Right lobe of liver (tissue), 6 donors: ENCODE results near the gene ANXA10. TPM values are rescaled to one million over a fixed set of nuclear protein-coding genes. Genes with fewer than 3 reads are reported as not detected.

Source experiments
- ATAC-seq, 4 donors: fragments of 200-7000 bp; cut with Tn5 transposase; one replicate each; pipeline ENCODE4 v1.9.1; 2020; ENCODE audit warnings: mild to moderate bottlenecking in 4 of 4, moderate library complexity in 4 of 4
- DNase-seq, 3 donors: peaks; one replicate each; pipeline ENCODE4 v3.0.0-alpha.2; 2020
- H3K27ac ChIP-seq, 3 donors: fragments of 200-600 bp; one replicate each; pipeline ENCODE4 v1.8.0; 2022
- H3K27me3 ChIP-seq, 2 donors: fragments of 200-600 bp; one replicate each; pipeline ENCODE4 v1.8.0; 2022
- H3K36me3 ChIP-seq, 4 donors: fragments of 200-600 bp; sonication (generic) in 1 of 4; one replicate each; pipeline versions ENCODE4 v1.5.1 to v1.8.0; 2017 to 2022; ENCODE audit warnings: control low read depth in 1 of 4
- H3K4me1 ChIP-seq, 4 donors: fragments of 200-600 bp; sonication (generic) in 1 of 4; one replicate each; pipeline versions ENCODE4 v1.5.1 to v1.8.0; 2017 to 2022; ENCODE audit warnings: control low read depth in 1 of 4
- H3K4me3 ChIP-seq, 3 donors: fragments of 200-600 bp; one replicate each; pipeline ENCODE4 v1.8.0; 2022
- H3K9me3 ChIP-seq, 4 donors: fragments of 200-600 bp; sonication (generic) in 1 of 4; one replicate each; pipeline versions ENCODE4 v1.5.1 to v1.8.0; 2017 to 2022; ENCODE audit warnings: control low read depth in 1 of 4
- POLR2A ChIP-seq: fragments of 450-650 bp; IDR thresholded peaks from one replicate; pipeline ENCODE4 v1.6.1; 2017; ENCODE audit warnings: antibody characterized with exemption, mild to moderate bottlenecking
- whole genome bisulfite sequencing: methylation state at CpG from one replicate; pipeline ENCODE4 v1.1.6; 2018; ENCODE audit warnings: low coverage, low lambda C conversion rate; ENCODE audit not compliant: insufficient coverage; ENCODE audit errors: missing lambda C conversion rate; 5-methylcytosine and 5-hydroxymethylcytosine counted together
- intact Hi-C, 2 donors: fragments of 100-400 bp; cut with DNase I; formaldehyde crosslinking; loops; one replicate each; pipeline versions ENCODE4 v1.11.2 to v1.14.1; 2022
- total RNA-seq, 6 experiments: library from RNA; depleted of rRNA in 2 of 6; stranded (reverse); fragments of >200 nt in 2 of 6; fragmentation: NEBNext Ultra II Directional in 3 of 6; extraction: Animal tissue kit (Norgen Biotek cat#: 25700) in 3 of 6; gene quantifications; one replicate each; pipeline versions ENCODE4 v1.1.0 to v1.2.4, GENCODE V29; 2016 to 2023
- TF ChIP-seq, protein P1 (sequence below), 4 donors: fragments of 200-600 bp in 3 of 4; fragments of 450-650 bp in 1 of 4; IDR thresholded peaks; one replicate each; pipeline versions ENCODE4 v1.5.1 to v1.8.0; 2016 to 2022; ENCODE audit warnings: antibody characterized with exemption in 4 of 4, mild to moderate bottlenecking in 2 of 4
- donor health status: DM: no; HTN: yes; CAD: no.
- donor health status: DM: no; HTN: no; CAD: no.
- donor health status: DM: no; HTN: no; CAD: no.
- donor health status: DM: no; HTN: yes; CAD: no.
- donor health status: DM: no; HTN: yes; CAD: no.

ANXA10 gene
- total RNA-seq, 6 experiments from 2014 or later, result 31.4 to 46.6 (median 41.5) TPM

DNA sequence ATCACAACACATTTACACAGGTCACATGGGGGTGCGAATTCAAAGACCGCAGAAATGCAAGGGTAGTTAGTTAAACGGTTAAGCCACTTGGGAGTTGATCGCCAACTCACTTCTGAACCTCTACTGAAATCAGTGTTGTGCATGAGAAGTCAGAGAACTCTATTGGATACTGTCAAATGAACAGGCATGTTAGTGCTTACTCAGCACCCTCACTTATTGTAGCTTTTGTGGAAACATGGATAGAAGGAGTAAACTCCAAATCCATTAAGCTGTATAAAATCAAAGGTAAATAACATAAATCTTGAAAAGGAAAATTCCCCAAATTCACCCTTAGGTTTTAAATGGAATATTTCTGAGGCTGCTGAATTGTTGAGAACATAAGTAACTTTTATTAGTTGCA is 17.5 kb upstream of the ANXA10 start:
- no peaks in the 10 kb centered on the region for H3K4me1 ChIP-seq
- no peak overlapping the region for H3K4me3 ChIP-seq
- H3K9me3 ChIP-seq, result no peaks in the 10 kb centered on the region
- H3K27ac ChIP-seq, result no peak overlapping the region
- WGBS, result 90% methylated on average over 4 of the region's 4 CpGs
- TF ChIP-seq, protein P1, sequence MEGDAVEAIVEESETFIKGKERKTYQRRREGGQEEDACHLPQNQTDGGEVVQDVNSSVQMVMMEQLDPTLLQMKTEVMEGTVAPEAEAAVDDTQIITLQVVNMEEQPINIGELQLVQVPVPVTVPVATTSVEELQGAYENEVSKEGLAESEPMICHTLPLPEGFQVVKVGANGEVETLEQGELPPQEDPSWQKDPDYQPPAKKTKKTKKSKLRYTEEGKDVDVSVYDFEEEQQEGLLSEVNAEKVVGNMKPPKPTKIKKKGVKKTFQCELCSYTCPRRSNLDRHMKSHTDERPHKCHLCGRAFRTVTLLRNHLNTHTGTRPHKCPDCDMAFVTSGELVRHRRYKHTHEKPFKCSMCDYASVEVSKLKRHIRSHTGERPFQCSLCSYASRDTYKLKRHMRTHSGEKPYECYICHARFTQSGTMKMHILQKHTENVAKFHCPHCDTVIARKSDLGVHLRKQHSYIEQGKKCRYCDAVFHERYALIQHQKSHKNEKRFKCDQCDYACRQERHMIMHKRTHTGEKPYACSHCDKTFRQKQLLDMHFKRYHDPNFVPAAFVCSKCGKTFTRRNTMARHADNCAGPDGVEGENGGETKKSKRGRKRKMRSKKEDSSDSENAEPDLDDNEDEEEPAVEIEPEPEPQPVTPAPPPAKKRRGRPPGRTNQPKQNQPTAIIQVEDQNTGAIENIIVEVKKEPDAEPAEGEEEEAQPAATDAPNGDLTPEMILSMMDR (IDR thresholded peaks at IDR 0.05), result no peak
- intact Hi-C loops, result no loop called here
- no peaks in the 10 kb centered on the region for H3K36me3 ChIP-seq
- ATAC-seq (no peak), DNase-seq (no peak)
- H3K27me3 ChIP-seq, result no peaks in the 10 kb centered on the region

DNA sequence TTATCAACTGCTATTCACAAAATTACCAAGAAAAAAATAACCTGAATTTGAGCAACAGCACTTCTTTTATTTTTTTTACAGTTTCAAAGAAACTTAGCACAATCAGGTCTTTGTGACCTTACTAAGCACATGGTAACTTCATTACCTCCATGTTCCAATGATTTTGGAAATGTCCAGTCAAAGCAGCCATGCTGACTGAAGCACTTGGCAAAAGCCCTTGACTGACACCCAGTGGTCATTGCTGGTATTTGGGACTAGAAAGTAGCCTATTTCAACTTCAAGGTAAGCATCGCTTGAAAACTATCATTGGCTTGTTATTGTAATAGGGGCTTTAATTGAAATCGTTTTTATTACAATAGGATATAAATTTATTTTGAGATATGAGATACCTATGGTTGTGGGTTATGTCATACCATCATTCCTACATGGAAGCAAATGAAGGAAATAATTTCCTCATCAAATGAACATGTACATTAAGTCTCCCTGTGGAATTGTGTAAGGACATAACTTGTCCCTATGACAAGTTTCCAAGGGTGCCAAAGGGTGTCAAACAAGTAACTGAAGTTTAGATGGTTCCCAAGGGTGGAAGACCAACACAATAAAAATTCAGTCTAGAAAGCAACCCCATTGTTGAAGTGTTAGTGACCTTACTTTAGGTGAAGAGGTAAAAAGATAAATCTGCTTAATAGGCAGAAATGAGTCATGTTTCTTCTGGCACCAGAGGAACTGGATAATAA is 15.2 kb upstream of the ANXA10 start:
- peak; percentile 88 to 96 (median 90) for ATAC-seq
- WGBS, result 6% methylated on average over 2 of the region's 2 CpGs

DNA sequence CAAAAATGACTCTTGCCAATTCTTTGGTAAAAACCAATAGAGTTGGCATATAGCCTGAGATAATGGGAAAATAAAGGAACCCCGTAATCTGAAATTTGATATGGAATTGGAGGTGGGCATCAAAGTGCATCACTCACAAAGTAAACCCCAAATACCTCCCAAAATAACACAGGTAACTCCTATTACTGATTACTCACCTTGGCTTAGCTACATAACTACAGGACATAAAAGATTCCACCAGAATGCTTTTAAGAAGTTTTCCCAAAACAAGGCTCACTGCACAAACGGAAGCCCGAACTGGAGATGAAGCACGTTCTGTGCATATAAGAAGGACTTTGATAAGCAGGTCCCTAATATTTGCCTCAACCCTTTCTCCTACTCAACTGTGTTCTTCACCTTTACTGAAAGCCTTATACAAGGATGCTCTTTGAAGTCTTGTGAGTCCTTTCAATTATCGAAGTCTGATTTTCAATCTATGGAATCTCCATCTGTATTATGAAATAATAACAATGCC is 14.6 kb upstream of the ANXA10 start:
- intact Hi-C loops, result no loop called here
- no peaks in the 10 kb centered on the region for H3K27me3 ChIP-seq

More for the DNA sequence above, 15.2 kb upstream of the ANXA10 start:
- intact Hi-C loops, result no loop called here
- peak in 2 of 3 donors; percentile 20 to 71 for DNase-seq
- no peak for TF ChIP-seq POLR2A
- TF ChIP-seq, protein P1 (IDR thresholded peaks at IDR 0.05), result peak; percentile 80 to 90 (median 85)
- Histone ChIP-seq H3K27me3 (no peaks in the 10 kb centered on the region), H3K9me3 (no peaks in the 10 kb centered on the region), H3K36me3 (no peaks in the 10 kb centered on the region), H3K27ac (no peak overlapping the region), H3K4me1 (no peaks in the 10 kb centered on the region), H3K4me3 (no peak overlapping the region)

DNA sequence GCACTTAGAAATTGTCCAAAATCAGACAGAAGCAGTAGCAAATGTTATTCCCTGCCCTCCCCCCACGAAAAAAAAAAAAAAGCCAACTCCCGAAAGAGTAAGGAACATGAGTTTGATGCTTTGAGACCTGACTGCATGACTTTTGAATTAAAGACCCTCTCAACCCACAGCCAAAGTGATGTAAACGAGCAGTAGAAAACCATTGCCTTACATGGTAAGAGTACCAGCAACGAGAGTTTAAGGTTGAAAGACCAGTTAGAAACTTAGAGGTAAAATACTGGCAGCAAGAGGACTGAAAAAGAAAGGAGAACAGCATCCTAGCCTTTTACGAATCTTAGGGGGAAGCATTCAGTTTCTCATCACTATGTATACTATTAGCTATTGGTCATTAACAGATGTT is 10.0 kb upstream of the ANXA10 start:
- H3K4me3 ChIP-seq, result no peak overlapping the region
- no peak overlapping the region for H3K27ac ChIP-seq
- DNase-seq, result no peak
- H3K27me3 ChIP-seq, result no peaks in the 10 kb centered on the region
- H3K4me1 ChIP-seq, result no peaks in the 10 kb centered on the region
- TF ChIP-seq POLR2A, result no peak
- TF ChIP-seq, protein P1 (IDR thresholded peaks at IDR 0.05), result no peak
- 49% methylated on average over 5 of the region's 5 CpGs for WGBS
- no peaks in the 10 kb centered on the region for H3K9me3 ChIP-seq
- no peaks in the 10 kb centered on the region for H3K36me3 ChIP-seq
- intact Hi-C loops, result no loop called here
- no peak for ATAC-seq

More for the DNA sequence above, 14.6 kb upstream of the ANXA10 start:
- Histone ChIP-seq H3K4me3 (no peak overlapping the region), H3K27ac (no peak overlapping the region), H3K4me1 (no peaks in the 10 kb centered on the region), H3K36me3 (no peaks in the 10 kb centered on the region), H3K9me3 (no peaks in the 10 kb centered on the region)
- DNase-seq (no peak), ATAC-seq (no peak)
- WGBS, result 54% methylated on average over 5 of the region's 5 CpGs
- TF ChIP-seq, protein P1 (IDR thresholded peaks at IDR 0.05), result no peak
- TF ChIP-seq POLR2A, result no peak
